ENCODE results near the gene PLSCR2. TPM values are rescaled to one million over a fixed set of nuclear protein-coding genes. Genes with fewer than 3 reads are reported as not detected.
"Not testable (repeated sequence)": the region's sequence is repeated elsewhere in the genome, so short reads cannot be mapped to it uniquely, and the experiment has no call there.

PLSCR2 gene
- total RNA-seq, 4 donors from 2014 or later = 1.3 TPM; not detected in 3

- H3K4me1 ChIP-seq = no peaks in the 10 kb centered on the region
- no peaks in the 10 kb centered on the region for H3K36me3 ChIP-seq
- H3K9me3 ChIP-seq = peaks cover 0 to 20% (median 0%) of the 10 kb centered on the region in 3 donors
- H3K4me3 ChIP-seq = no peak overlapping the region
- no peak overlapping the region for H3K27ac ChIP-seq
- no peak for TF ChIP-seq POLR2A (IDR thresholded peaks at IDR 0.05)
- 30 to 50% methylated on average over 1 of the region's 1 CpG for WGBS, 2 donors (ENCODE audit: low coverage in 1 of 2)
- H3K27me3 ChIP-seq = no peaks in the 10 kb centered on the region
- ATAC-seq = no peak
Observed at GRCh38 chr3:146414010-146414409, 55.4 kb downstream of the PLSCR2 start.

DNA sequence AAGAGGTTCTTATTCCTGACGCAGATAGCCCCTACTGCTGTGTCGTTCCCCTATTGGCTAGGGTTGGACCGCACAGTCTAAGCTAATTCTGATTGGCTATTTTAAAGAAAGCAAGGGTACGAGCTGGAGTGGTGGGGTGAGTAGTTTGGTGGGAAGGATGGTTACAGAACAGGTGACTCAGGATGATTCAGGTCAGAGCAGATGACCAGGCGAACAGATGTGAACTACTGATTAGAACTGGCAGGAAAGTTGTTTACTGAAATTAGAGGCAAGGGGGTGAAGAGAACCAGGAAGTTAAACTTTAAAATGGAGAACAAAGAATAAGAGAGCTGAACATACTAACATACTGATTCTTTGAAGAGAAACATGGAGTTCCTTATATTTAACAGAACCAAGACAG is 56.6 kb downstream of the PLSCR2 start:
- not testable (repeated sequence) for H3K27ac ChIP-seq, H3K27me3 ChIP-seq, ATAC-seq, H3K4me1 ChIP-seq, H3K36me3 ChIP-seq, H3K4me3 ChIP-seq
- peaks cover 0 to 20% (median 0%) of the 10 kb centered on the region in 3 donors for H3K9me3 ChIP-seq
- whole genome bisulfite sequencing, 2 donors (ENCODE audit: low coverage in 1 of 2) = 88 to 98% methylated on average over 4 to 5 of the region's 5 CpGs

DNA sequence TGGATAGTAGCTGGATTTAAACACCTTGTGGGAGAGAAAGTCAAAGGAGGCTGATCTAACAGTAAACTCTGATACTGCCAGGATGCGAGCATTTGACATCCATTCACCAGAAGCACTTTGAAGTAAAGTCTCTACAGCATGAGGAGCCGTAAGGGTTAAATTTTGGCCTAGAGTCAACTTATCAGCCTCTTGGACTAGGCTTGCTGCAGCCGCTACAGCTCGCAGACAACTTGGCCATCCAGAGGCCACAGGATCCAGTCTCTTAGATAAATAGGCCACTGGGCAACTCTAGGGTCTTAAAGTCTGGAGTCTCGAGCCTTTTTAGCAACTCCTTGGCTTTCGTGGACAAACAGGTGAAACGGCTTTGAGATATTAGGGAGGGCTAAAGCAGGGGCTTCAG is 61.4 kb downstream of the PLSCR2 start:
- H3K9me3 ChIP-seq = peaks cover 0 to 18% (median 0%) of the 10 kb centered on the region in 3 donors
- 57 to 75% methylated on average over 4 of the region's 7 CpGs for WGBS, 2 donors (ENCODE audit: low coverage in 1 of 2)
- no peaks in the 10 kb centered on the region for H3K36me3 ChIP-seq
- no peak overlapping the region for H3K4me3 ChIP-seq
- TF ChIP-seq EP300 (IDR thresholded peaks at IDR 0.05) (no peak), POLR2A (IDR thresholded peaks at IDR 0.05) (no peak), POLR2AphosphoS5 (IDR thresholded peaks at IDR 0.05) (no peak)
- TF ChIP-seq, protein P1, sequence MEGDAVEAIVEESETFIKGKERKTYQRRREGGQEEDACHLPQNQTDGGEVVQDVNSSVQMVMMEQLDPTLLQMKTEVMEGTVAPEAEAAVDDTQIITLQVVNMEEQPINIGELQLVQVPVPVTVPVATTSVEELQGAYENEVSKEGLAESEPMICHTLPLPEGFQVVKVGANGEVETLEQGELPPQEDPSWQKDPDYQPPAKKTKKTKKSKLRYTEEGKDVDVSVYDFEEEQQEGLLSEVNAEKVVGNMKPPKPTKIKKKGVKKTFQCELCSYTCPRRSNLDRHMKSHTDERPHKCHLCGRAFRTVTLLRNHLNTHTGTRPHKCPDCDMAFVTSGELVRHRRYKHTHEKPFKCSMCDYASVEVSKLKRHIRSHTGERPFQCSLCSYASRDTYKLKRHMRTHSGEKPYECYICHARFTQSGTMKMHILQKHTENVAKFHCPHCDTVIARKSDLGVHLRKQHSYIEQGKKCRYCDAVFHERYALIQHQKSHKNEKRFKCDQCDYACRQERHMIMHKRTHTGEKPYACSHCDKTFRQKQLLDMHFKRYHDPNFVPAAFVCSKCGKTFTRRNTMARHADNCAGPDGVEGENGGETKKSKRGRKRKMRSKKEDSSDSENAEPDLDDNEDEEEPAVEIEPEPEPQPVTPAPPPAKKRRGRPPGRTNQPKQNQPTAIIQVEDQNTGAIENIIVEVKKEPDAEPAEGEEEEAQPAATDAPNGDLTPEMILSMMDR (IDR thresholded peaks at IDR 0.05) = no peak
- ATAC-seq = no peak
- no peak overlapping the region for H3K27ac ChIP-seq
- no peaks in the 10 kb centered on the region for H3K4me1 ChIP-seq
- no peaks in the 10 kb centered on the region for H3K27me3 ChIP-seq

GRCh38 chr3:146404436-146404835 is 64.9 kb downstream of the PLSCR2 start:
- no peak for TF ChIP-seq POLR2A (IDR thresholded peaks at IDR 0.05)
- TF ChIP-seq, protein P1 (IDR thresholded peaks at IDR 0.05) = no peak
- no peak for TF ChIP-seq EP300 (IDR thresholded peaks at IDR 0.05)
- no peak for TF ChIP-seq POLR2AphosphoS5 (IDR thresholded peaks at IDR 0.05)
- no peaks in the 10 kb centered on the region for H3K9me3 ChIP-seq
- H3K27me3 ChIP-seq = no peaks in the 10 kb centered on the region
- H3K4me1 ChIP-seq = no peaks in the 10 kb centered on the region
- H3K27ac ChIP-seq = no peak overlapping the region
- H3K36me3 ChIP-seq = no peaks in the 10 kb centered on the region
- no peak overlapping the region for H3K4me3 ChIP-seq
- no peak for ATAC-seq

DNA sequence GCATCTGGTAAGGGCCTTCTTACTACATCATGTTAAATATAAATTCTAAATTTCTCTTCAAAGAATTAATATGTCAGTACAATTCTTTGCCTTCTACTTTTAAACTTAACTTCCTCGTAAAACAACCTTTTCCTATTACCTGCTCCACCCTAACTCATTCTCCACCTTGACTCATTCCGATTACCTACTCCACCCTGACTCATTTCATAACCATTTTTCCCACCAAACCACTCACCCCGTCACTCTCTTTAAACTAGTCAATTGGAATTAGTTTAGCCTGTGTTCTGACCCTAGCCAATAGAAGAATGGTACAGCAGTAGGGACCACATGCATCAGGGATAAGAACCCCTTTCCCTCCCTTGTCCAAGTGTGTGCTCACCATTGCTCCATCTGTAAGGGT is 65.6 kb downstream of the PLSCR2 start:
- no peak overlapping the region for H3K27ac ChIP-seq
- WGBS, 2 donors (ENCODE audit: low coverage in 1 of 2) = 75 to 78% methylated on average over 1 to 2 of the region's 3 CpGs
- H3K4me3 ChIP-seq = no peak overlapping the region
- no peaks in the 10 kb centered on the region for H3K9me3 ChIP-seq
- no peak for TF ChIP-seq EP300 (IDR thresholded peaks at IDR 0.05)
- TF ChIP-seq POLR2AphosphoS5 (IDR thresholded peaks at IDR 0.05) = no peak
- TF ChIP-seq, protein P1 (IDR thresholded peaks at IDR 0.05) = no peak
- no peak for TF ChIP-seq POLR2A (IDR thresholded peaks at IDR 0.05)
- no peaks in the 10 kb centered on the region for H3K4me1 ChIP-seq
- ATAC-seq = no peak
- no peaks in the 10 kb centered on the region for H3K27me3 ChIP-seq
- no peaks in the 10 kb centered on the region for H3K36me3 ChIP-seq

- Histone ChIP-seq H3K9me3 (no peaks in the 10 kb centered on the region), H3K4me3 (no peak overlapping the region), H3K4me1 (no peaks in the 10 kb centered on the region), H3K27me3 (no peaks in the 10 kb centered on the region), H3K27ac (no peak overlapping the region), H3K36me3 (no peaks in the 10 kb centered on the region)
- 81 to 82% methylated on average over 3 to 4 of the region's 4 CpGs for WGBS, 2 donors (ENCODE audit: low coverage in 1 of 2)
- TF ChIP-seq POLR2A (IDR thresholded peaks at IDR 0.05) = no peak
- no peak for TF ChIP-seq POLR2AphosphoS5 (IDR thresholded peaks at IDR 0.05)
- TF ChIP-seq EP300 (IDR thresholded peaks at IDR 0.05) = no peak
- TF ChIP-seq, protein P1 (IDR thresholded peaks at IDR 0.05) = no peak
- no peak for ATAC-seq
Observed at GRCh38 chr3:146396792-146397191, 72.6 kb downstream of the PLSCR2 start.
